H1 (cell line): ENCODE measurements around the gene IL10RA. TPM values are rescaled to one million over a fixed set of nuclear protein-coding genes. Genes with fewer than 3 reads are reported as not detected.

ENCODE experiments used
- CTCF ChIA-PET: fragments of 300-600 bp; sonication (Branson Sonifier 250); formaldehyde crosslinking; loops from one replicate; lab custom pipeline; 2021; ENCODE audit not compliant: partially characterized antibody; lab: Charles Lee
- POLR2A ChIA-PET: fragments of 300-600 bp; sonication (Branson Sonifier 250); formaldehyde crosslinking; loops from one replicate; lab custom pipeline; 2021; ENCODE audit warnings: inconsistent platforms; ENCODE audit not compliant: partially characterized antibody; lab: Charles Lee
- DNase-seq, 2 experiments: peaks; one replicate each; pipeline versions ENCODE4 v3.0.0 to v3.0.0-alpha.2; 2010 to 2022; ENCODE audit warnings: low spot score in 2 of 2, low read depth in 1 of 2, mixed read lengths in 1 of 2
- FAIRE-seq: peaks from 2 replicates; lab custom pipeline; 2011; peaks lifted over from hg19 to GRCh38; lab: Jason Lieb, UNC
- H2AFZ ChIP-seq: 2 replicates; pipeline ENCODE4 v1.8.1; 2012; ENCODE audit warnings: low read length, inconsistent platforms
- H2AK5ac ChIP-seq: 2 replicates; pipeline ENCODE4 v1.6.1; 2013; ENCODE audit warnings: low read depth, low read length
- H2BK120ac ChIP-seq: replicated peaks from 2 replicates; pipeline ENCODE3; 2013; ENCODE audit warnings: low read depth, low read length, inconsistent platforms
- H2BK12ac ChIP-seq: 2 replicates; pipeline ENCODE4 v1.6.1; 2013; ENCODE audit warnings: low read depth, low read length
- H2BK15ac ChIP-seq: 2 replicates; pipeline ENCODE4 v1.6.1; 2013; ENCODE audit warnings: low read length
- H2BK20ac ChIP-seq: 2 replicates; pipeline ENCODE4 v1.6.1; 2013; ENCODE audit warnings: low read length
- H2BK5ac ChIP-seq: 2 replicates; pipeline ENCODE4 v1.6.1; 2013; ENCODE audit warnings: low read depth, low read length
- H3K14ac ChIP-seq: 2 replicates; pipeline ENCODE4 v1.6.1; 2013; ENCODE audit warnings: inconsistent platforms; ENCODE audit not compliant: insufficient read length
- H3K18ac ChIP-seq: 2 replicates; pipeline ENCODE4 v1.6.1; 2013; ENCODE audit warnings: low read length; ENCODE audit errors: extremely low read depth
- H3K23ac ChIP-seq: 2 replicates; pipeline ENCODE4 v1.6.1; 2013; ENCODE audit warnings: inconsistent platforms; ENCODE audit not compliant: insufficient read length
- H3K23me2 ChIP-seq: 2 replicates; pipeline ENCODE4 v1.6.1; 2013; ENCODE audit warnings: low read depth, low read length
- H3K27ac ChIP-seq: 2 replicates; pipeline ENCODE4 v1.6.1; 2011; ENCODE audit warnings: low read depth, low read length, inconsistent platforms
- H3K27me3 ChIP-seq, 4 experiments: replicated peaks in 1 of 4; 1 replicate in 1 of 4; 2 replicates in 3 of 4; pipeline versions ENCODE4 v1.6.1 to v1.8.1; 2011 to 2013; ENCODE audit warnings: low read length in 3 of 4, mild to moderate bottlenecking in 3 of 4, inconsistent platforms in 2 of 4, mixed read lengths in 2 of 4, moderate library complexity in 1 of 4; ENCODE audit not compliant: control insufficient read depth in 3 of 4, insufficient read depth in 3 of 4; ENCODE audit errors: extremely low read depth in 1 of 4
- H3K36me3 ChIP-seq, 4 experiments: 2 replicates each; pipeline versions ENCODE4 v1.6.1 to v1.8.1; 2011 to 2013; ENCODE audit warnings: mild to moderate bottlenecking in 4 of 4, low read length in 3 of 4, moderate library complexity in 2 of 4, control low read depth in 1 of 4, inconsistent platforms in 1 of 4; ENCODE audit not compliant: insufficient read depth in 4 of 4, control insufficient read depth in 2 of 4
- H3K4ac ChIP-seq: replicated peaks from 2 replicates; pipeline ENCODE3; 2013; ENCODE audit warnings: low read length, low read depth, mixed read lengths, inconsistent platforms; ENCODE audit not compliant: insufficient read length
- H3K4me1 ChIP-seq, 4 experiments: replicated peaks in 1 of 4; 1 replicate in 1 of 4; 2 replicates in 3 of 4; pipeline versions ENCODE4 v1.6.1 to v1.8.1; 2011 to 2013; ENCODE audit warnings: low read length in 3 of 4, inconsistent platforms in 2 of 4, mixed read lengths in 1 of 4; ENCODE audit not compliant: insufficient read depth in 4 of 4, control insufficient read depth in 3 of 4
- H3K4me2 ChIP-seq, 2 experiments: 2 replicates each; pipeline versions ENCODE4 v1.6.1 to v1.8.1; 2011 to 2013; ENCODE audit warnings: low read depth in 2 of 2, low read length in 2 of 2, control low read depth in 1 of 2, inconsistent platforms in 1 of 2, mild to moderate bottlenecking in 1 of 2; ENCODE audit not compliant: insufficient read depth in 1 of 2
- H3K4me3 ChIP-seq, 4 experiments: fragments of 200-600, 300-600 bp in 1 of 4; sonication (generic), shearing (Covaris generic), sonication (Bioruptor Twin) in 1 of 4; 2 replicates each; pipeline versions ENCODE4 v1.5.1 to v1.8.1; 2011 to 2016; ENCODE audit warnings: low read length in 4 of 4, low read depth in 3 of 4, control low read depth in 2 of 4, inconsistent platforms in 2 of 4, mild to moderate bottlenecking in 2 of 4, mixed read lengths in 1 of 4, moderate library complexity in 1 of 4; ENCODE audit not compliant: insufficient read depth in 2 of 4; ENCODE audit errors: extremely low read depth in 1 of 4
- H3K56ac ChIP-seq: replicated peaks from 2 replicates; pipeline ENCODE3; 2013; ENCODE audit warnings: low read depth, mild to moderate bottlenecking, mixed read lengths, low read length, inconsistent platforms; ENCODE audit not compliant: insufficient read length
- H3K79me1 ChIP-seq: 2 replicates; pipeline ENCODE4 v1.6.1; 2013; ENCODE audit warnings: low read depth, low read length, control low read depth
- H3K79me2 ChIP-seq, 2 experiments: 2 replicates each; pipeline versions ENCODE4 v1.6.1 to v1.8.1; 2012 to 2013; ENCODE audit warnings: low read length in 2 of 2, mild to moderate bottlenecking in 2 of 2, inconsistent platforms in 1 of 2; ENCODE audit not compliant: insufficient read depth in 2 of 2, control insufficient read depth in 1 of 2
- H3K9ac ChIP-seq, 4 experiments: replicated peaks in 1 of 4; 1 replicate in 1 of 4; 2 replicates in 3 of 4; pipeline versions ENCODE4 v1.6.1 to v1.8.1; 2011 to 2013; ENCODE audit warnings: low read depth in 3 of 4, low read length in 3 of 4, control low read depth in 2 of 4, mild to moderate bottlenecking in 2 of 4, moderate library complexity in 2 of 4, inconsistent platforms in 1 of 4; ENCODE audit errors: extremely low read depth in 1 of 4
- H3K9me3 ChIP-seq, 2 experiments: 2 replicates each; pipeline versions ENCODE4 v1.6.1 to v1.8.1; 2012 to 2013; ENCODE audit warnings: mild to moderate bottlenecking in 2 of 2, moderate library complexity in 2 of 2, control low read depth in 1 of 2, inconsistent platforms in 1 of 2, low read depth in 1 of 2, low read length in 1 of 2, mixed read lengths in 1 of 2; ENCODE audit not compliant: insufficient read depth in 2 of 2
- H4K20me1 ChIP-seq, 2 experiments: replicated peaks in 1 of 2; 2 replicates each; pipeline versions ENCODE3 to v1.8.1; 2011 to 2013; ENCODE audit warnings: inconsistent platforms in 2 of 2, low read length in 2 of 2, mild to moderate bottlenecking in 1 of 2; ENCODE audit not compliant: insufficient read depth in 2 of 2, control insufficient read depth in 1 of 2
- H4K5ac ChIP-seq: 2 replicates; pipeline ENCODE4 v1.6.1; 2013; ENCODE audit warnings: low read length, low read depth, mixed read lengths, inconsistent platforms; ENCODE audit not compliant: insufficient read length
- H4K8ac ChIP-seq: 2 replicates; pipeline ENCODE4 v1.8.0; 2013; ENCODE audit warnings: mild to moderate bottlenecking, moderate library complexity, low read length, inconsistent platforms; ENCODE audit not compliant: insufficient read depth; ENCODE audit errors: extremely low read depth
- H4K91ac ChIP-seq: replicated peaks from 2 replicates; pipeline ENCODE3; 2013; ENCODE audit warnings: low read length, mixed read lengths, inconsistent platforms; ENCODE audit not compliant: insufficient read length
- ASH2L ChIP-seq: fragments of 200-600, 300-600 bp; sonication (generic); IDR thresholded peaks from one replicate; pipeline ENCODE4 v1.7.1; 2017; ENCODE audit warnings: low read length
- EP300 ChIP-seq, 2 experiments: IDR thresholded peaks; 1 replicate in 1 of 2; 2 replicates in 1 of 2; pipeline ENCODE4 v1.6.1; 2011 to 2012; ENCODE audit warnings: low read depth in 2 of 2, low read length in 2 of 2, mild to moderate bottlenecking in 2 of 2, borderline replicate concordance in 1 of 2, inconsistent platforms in 1 of 2, moderate library complexity in 1 of 2
- JUN ChIP-seq: IDR thresholded peaks from 2 replicates; pipeline ENCODE4 v1.6.1; 2011; ENCODE audit warnings: low read depth, mild to moderate bottlenecking, improper control_type of control experiment, low read length
- SAP30 ChIP-seq: fragments of 300-600 bp; sonication (generic); IDR thresholded peaks from 2 replicates; pipeline ENCODE4 v1.7.1; 2012; ENCODE audit warnings: low read length, moderate library complexity, mild to moderate bottlenecking, inconsistent platforms; ENCODE audit not compliant: insufficient read depth, insufficient replicate concordance
- SP2 ChIP-seq: IDR thresholded peaks from 2 replicates; pipeline ENCODE4 v1.6.1; 2012; ENCODE audit warnings: mild to moderate bottlenecking, low read length, inconsistent platforms
- SP4 ChIP-seq: IDR thresholded peaks from 2 replicates; pipeline ENCODE4 v1.6.1; 2012; ENCODE audit warnings: low read length, inconsistent platforms
- TEAD4 ChIP-seq: IDR thresholded peaks from 2 replicates; pipeline ENCODE4 v1.6.1; 2012; ENCODE audit warnings: low read depth, low read length, inconsistent platforms, mixed read lengths
- WGBS, 2 experiments: shearing (Covaris generic) in 1 of 2; methylation state at CpG; one replicate each; pipeline versions ENCODE4 v1.1.6 to v1.1.7; 2013 to 2015; ENCODE audit warnings: low lambda C conversion rate in 2 of 2, mixed read lengths in 2 of 2, inconsistent platforms in 1 of 2, low coverage in 1 of 2, missing lambda C conversion rate in 1 of 2; ENCODE audit not compliant: insufficient replicate concordance in 2 of 2, insufficient coverage in 1 of 2, insufficient read length in 1 of 2; ENCODE audit errors: extremely low coverage in 1 of 2, missing lambda C conversion rate in 1 of 2; 5-methylcytosine and 5-hydroxymethylcytosine counted together
- polyA plus RNA-seq, 7 experiments: library from polyadenylated mRNA; depleted of rRNA in 3 of 7; stranded (reverse) in 5 of 7; unstranded in 2 of 7; fragments of >200 nt in 5 of 7; fragments of 200-250 nt in 2 of 7; gene quantifications; 1 replicate in 5 of 7; 2 replicates in 1 of 7; 4 replicates in 1 of 7; pipeline versions ENCODE4 v1.2.1 to v1.2.3, GENCODE V29; 2011 to 2013; ENCODE audit warnings: missing spikeins in 2 of 7, mixed read lengths in 2 of 7
- total RNA-seq: library from RNA; stranded (reverse); fragmentation: NEBNext Ultra II Directional; extraction: Animal tissue kit (Norgen Biotek cat#: 25700); gene quantifications from 2 replicates; pipeline ENCODE4 v1.2.1, GENCODE V29; 2021

Gene IL10RA
- total and polyA plus RNA-seq, 2 of the 8 experiments (the other 6 are each of a cell fraction or from before 2014, with no cell fraction given) = 0.05 to 0.11 TPM

GRCh38 chr11:117970400-117971024 lies 15.7 kb upstream of the IL10RA start:
- H3K23me2 ChIP-seq = no peaks in the 10 kb centered on the region
- H3K79me2 ChIP-seq = no peaks in the 10 kb centered on the region
- DNase-seq = no peak
- no peak overlapping the region for H2BK120ac ChIP-seq
- no peak overlapping the region for H4K8ac ChIP-seq
- H2AFZ ChIP-seq = no peak overlapping the region
- no peak overlapping the region for H3K14ac ChIP-seq
- POLR2A ChIA-PET = no interaction called here
- H3K27ac ChIP-seq = no peak overlapping the region
- no peaks in the 10 kb centered on the region for H3K4me1 ChIP-seq
- H3K56ac ChIP-seq = no peak overlapping the region
- no peak overlapping the region for H2BK12ac ChIP-seq
- no peak overlapping the region for H2BK20ac ChIP-seq
- no peak overlapping the region for H3K18ac ChIP-seq
- no peaks in the 10 kb centered on the region for H3K79me1 ChIP-seq
- no peaks in the 10 kb centered on the region for H3K36me3 ChIP-seq
- peaks cover 0 to 2% (median 0%) of the 10 kb centered on the region in 4 experiments; a peak in 1 of 7 replicates for H3K27me3 ChIP-seq
- WGBS, 2 experiments = 79% methylated on average over 4 of the region's 4 CpGs; no CpG with 5 or more reads in 1 of the 2 experiments
- H3K23ac ChIP-seq = no peak overlapping the region
- H4K91ac ChIP-seq = no peak overlapping the region
- no peak overlapping the region for H2BK5ac ChIP-seq
- H4K5ac ChIP-seq = no peak overlapping the region
- FAIRE-seq = no peak
- no peak overlapping the region for H2AK5ac ChIP-seq
- no peak overlapping the region for H3K4me2 ChIP-seq
- H3K4me3 ChIP-seq = no peak overlapping the region
- H3K4ac ChIP-seq = no peak overlapping the region
- CTCF ChIA-PET = interaction anchor here (0.7 to 1.4 kb wide), 4 partner anchors 9 to 36 kb away, joined by 3 read pairs; no protein-coding TSS in a partner anchor
- no peak overlapping the region for H3K9ac ChIP-seq
- H4K20me1 ChIP-seq = no peaks in the 10 kb centered on the region
- no peak overlapping the region for H2BK15ac ChIP-seq
- no peaks in the 10 kb centered on the region for H3K9me3 ChIP-seq
- no peak for TF ChIP-seq EP300 (IDR thresholded peaks at IDR 0.05; ENCODE audit: borderline replicate concordance in 1 of 2, low read depth in 2 of 2, low read length in 2 of 2)
- no peak for TF ChIP-seq SP4
- TF ChIP-seq JUN = no peak
- TF ChIP-seq TEAD4 = no peak
- TF ChIP-seq SAP30 = no peak
- no peak for TF ChIP-seq ASH2L
- no peak for TF ChIP-seq SP2
